ENCODE data around the gene CCNY. TPM values are rescaled to one million over a fixed set of nuclear protein-coding genes. Genes with fewer than 3 reads are reported as not detected.
"Not testable (repeated sequence)": the region's sequence is repeated elsewhere in the genome, so short reads cannot be mapped to it uniquely, and the experiment has no call there.

CCNY gene
- polyA plus RNA-seq, 1 donor = 111 TPM

GRCh38 chr10:35400595-35401268, 64.4 kb downstream of the CCNY start:
- DNase-seq = no peak

- DNase-seq = not testable (repeated sequence)
Observed at GRCh38 chr10:35403491-35403890, 67.2 kb downstream of the CCNY start.

- not testable (repeated sequence) for DNase-seq
Observed at GRCh38 chr10:35404077-35404476, 67.8 kb downstream of the CCNY start.

GRCh38 chr10:35406003-35406630, 69.8 kb downstream of the CCNY start:
- DNase-seq = not testable (repeated sequence)

DNA sequence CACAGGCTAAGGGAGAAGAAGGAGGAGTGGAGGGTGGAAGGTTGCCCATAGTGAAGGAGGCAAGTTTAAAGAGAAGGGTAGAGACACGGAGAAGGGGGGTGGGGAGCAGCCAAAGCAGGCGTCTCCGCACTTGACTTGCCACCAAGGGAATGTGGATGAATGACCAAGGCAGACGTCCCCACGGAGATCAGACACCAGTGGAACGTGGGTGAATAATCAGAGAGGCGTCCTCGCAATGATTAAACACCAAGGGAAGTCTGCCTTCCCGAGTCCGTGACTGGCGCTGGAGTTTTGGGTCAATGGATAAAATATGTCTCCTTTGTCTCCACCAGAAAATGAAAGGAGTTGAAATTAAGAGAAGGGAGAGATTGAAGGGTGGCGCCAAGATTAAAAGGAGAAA, 71.4 kb downstream of the CCNY start:
- DNase-seq = not testable (repeated sequence)

DNA sequence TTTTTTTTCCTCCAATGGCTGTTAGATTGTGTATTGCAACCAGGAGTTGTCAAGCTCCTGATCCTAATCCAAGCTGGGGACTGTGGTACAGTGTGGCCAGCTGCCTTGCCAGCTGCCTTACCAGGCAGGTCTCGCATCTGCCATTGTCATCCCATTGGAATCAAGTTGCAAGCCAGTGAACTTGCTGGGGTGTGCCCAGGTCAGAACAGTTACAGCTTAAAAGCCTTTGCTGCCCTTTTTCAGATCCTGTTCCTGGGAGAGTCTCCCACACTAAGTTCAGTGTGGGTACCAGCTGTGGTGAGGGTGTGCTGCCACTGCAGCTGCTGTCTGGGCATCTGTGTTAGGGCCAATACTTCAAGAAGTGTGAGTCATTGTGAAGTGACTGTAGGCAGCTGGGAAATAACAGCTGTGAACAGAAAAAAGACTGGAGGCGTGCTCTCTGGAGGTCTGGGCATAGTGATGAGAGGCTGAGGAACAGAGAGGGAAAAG, 72.8 kb downstream of the CCNY start:
- DNase-seq = no peak

GRCh38 chr10:35409808-35410207, 73.5 kb downstream of the CCNY start:
- no peak for DNase-seq

DNA sequence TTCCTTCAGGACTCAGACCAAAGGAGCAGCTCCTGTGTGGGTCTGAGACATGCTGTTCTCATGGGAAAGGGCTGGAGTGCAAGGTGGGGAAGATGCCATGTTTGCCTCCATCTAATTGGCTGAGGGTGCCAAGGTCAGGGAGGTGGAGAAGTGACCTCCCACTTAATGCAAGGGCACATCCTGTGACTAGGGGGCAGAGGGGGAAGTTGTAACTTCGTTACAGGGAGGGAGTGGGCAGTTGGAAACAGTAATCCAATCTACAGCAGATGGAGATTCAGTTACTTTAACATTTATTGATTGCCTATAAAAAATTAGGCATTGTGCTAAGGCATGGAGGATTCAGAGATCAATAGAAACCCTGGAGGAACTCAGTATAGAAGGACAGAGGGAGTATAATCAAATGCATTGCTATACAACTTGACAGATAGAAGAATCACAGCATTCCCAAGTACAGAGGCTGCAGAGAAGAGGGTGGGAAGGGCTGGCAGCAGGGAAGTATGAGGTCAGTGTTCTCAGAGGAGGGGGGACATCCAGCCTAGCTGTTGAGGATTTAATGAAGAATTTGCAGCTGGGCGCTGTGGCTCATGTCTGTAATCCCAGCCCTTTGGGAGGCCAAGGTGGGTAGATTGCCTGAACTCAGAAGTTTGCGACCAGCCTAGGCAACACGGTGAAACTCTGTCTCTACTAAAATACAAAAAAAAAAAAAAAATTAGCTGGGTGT, 75.9 kb downstream of the CCNY start:
- DNase-seq = no peak

GRCh38 chr10:35412900-35413491, 76.7 kb downstream of the CCNY start:
- no peak for DNase-seq

DNA sequence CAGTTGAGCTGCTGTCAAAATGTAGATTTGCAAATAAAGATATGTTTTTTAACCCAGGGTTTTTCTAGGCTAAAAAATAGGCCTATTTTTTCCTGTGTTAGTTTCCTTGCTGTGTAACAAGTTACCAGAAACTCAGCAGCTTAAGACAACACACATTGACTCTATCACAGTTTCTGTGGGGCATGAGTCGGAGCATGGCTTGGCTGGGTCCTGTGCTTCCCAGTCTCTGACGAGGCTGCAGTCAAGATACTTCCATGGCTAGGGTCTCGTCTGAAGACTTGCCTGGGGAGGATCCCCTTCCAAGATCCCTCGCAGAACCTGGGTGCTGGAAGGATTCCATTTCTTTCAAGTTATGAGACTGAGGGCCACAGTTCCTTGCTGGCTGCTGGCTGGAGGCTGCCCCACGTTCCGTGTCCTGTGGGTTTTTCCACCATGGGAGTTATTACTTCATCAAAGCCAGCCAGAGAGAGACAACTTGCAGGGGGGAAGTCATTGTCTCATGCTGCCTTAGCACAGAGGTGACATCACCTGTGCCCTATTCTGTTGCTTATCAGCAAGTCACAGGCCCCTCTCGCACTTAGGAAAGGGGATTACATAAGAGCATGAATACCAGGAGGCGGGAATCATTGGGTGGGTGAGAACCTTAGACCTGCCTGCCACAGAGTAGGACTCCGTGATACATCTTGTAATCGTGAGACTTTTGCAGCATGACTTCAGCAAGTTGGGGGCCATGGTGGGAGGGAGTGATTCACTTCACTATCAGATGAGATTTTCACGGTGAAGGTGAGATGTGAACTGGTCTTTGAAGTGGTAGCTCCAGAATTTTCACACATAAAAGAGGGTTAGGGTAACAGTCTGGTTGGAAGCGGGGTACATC, 77.9 kb downstream of the CCNY start:
- DNase-seq = no peak

- no peak for DNase-seq
Observed at GRCh38 chr10:35415505-35415904, 79.2 kb downstream of the CCNY start.

DNA sequence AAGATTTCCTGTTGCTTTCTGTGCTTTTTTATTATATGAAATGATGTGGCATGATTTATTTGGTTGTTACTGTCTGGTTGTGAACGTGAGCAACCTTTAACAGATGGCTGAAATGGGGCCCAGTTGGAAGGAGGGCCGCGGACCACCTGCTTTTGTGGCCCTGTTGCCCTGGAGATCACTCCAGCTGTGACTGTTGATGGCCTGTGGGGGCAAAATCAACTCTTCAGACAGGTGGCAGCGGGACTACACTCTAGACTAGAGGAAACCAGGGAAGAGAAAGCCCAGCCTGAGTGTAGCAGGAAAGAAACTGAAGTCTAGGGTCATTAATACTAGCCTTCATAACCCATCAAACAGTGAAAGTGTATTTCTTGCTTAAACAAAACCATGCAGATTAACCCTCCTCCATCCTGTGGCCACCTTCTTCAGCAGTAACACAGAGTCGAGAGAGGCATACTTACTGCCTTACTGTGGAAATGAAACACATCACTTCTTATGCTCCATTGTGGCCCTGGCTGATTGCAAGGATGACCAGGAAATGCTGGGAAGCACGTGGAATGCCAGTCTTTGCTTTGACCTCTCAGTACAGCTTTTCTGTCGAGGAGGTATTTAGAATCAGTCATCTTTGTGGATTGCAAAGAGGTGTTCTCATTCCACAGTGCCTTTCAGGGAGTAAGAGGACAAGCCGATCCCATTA, 80.5 kb downstream of the CCNY start:
- DNase-seq = no peak

- no peak for DNase-seq
Observed at GRCh38 chr10:35417313-35417625, 81.0 kb downstream of the CCNY start.

GRCh38 chr10:35417795-35418194, 81.5 kb downstream of the CCNY start:
- no peak for DNase-seq

- not testable (repeated sequence) for DNase-seq
Observed at GRCh38 chr10:35418580-35418979, 82.3 kb downstream of the CCNY start.

- no peak for DNase-seq
Observed at GRCh38 chr10:35420044-35420443, 83.7 kb downstream of the CCNY start.

GRCh38 chr10:35420827-35421552, 84.7 kb downstream of the CCNY start:
- no peak for DNase-seq

GRCh38 chr10:35421553-35422178, 85.4 kb downstream of the CCNY start:
- no peak for DNase-seq

- DNase-seq = peak; percentile 29
Observed at GRCh38 chr10:35422228-35422627, 85.9 kb downstream of the CCNY start.
